GM18873 (cell line): ENCODE data around the gene SPDYE1.

Source experiments
- ATAC-seq: cut with Tn5 transposase; IDR thresholded peaks from one replicate; pipeline ENCODE4 v1.9.1; 2021; ENCODE audit warnings: mild to moderate bottlenecking, moderate library complexity, moderate number of reproducible peaks; ENCODE audit not compliant: unreplicated experiment, low FRiP score

Gene SPDYE1

DNA sequence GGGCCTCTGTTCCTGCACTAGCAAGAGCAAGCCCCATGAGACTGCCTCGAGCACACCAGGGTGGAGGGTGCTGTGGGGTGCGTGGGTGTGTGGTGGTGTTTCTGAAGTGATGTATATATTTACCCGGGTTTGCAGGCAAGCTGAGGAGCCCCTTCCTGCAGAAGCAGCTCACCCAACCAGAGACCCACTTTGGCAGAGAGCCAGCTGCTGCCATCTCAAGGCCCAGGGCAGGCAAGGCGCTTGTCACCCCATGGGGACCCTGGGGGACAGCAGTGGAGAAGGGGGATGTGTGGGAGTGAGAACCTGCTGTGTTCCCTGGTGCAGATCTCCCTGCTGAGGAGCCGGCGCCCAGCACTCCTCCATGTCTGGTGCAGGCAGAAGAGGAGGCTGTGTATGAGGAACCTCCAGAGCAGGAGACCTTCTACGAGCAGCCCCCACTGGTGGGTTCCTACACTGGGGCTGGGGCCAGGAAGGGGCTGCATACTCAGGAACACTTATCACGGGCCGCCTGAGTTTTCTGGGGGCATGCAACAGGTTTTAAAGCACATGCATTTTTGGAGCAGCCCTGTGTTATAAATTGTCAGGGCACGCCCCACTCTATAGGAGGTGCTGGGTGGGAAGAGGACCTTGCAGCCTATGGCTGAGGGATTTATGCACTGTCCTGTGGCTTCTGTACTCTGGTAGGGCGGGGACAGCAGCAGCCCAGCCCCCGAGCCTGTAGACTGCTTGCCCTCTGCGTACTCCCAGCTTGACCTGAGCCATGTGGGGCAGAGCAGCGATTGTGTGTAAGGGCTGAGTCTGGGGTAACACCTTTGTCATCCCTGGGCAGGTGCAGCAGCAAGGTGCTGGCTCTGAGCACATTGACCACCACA is 61.8 kb downstream of the SPDYE1 start:
- no peak for ATAC-seq
